Glutamatergic neuron (in vitro differentiated cells): Measurements from ENCODE around the gene ZNF618. TPM values are rescaled to one million over a fixed set of nuclear protein-coding genes. Genes with fewer than 3 reads are reported as not detected.

Experiments
- DNase-seq: peaks from one replicate; pipeline ENCODE4 v3.0.0; 2022
- H3K27ac Mint-ChIP-seq: one replicate; pipeline ENCODE4 v1.8.0; 2020; ENCODE audit warnings: mild to moderate bottlenecking, mixed read lengths, inconsistent platforms; ENCODE audit not compliant: unreplicated experiment
- H3K27me3 Mint-ChIP-seq: one replicate; pipeline ENCODE4 v1.8.0; 2020; ENCODE audit warnings: mild to moderate bottlenecking, moderate library complexity, mixed read lengths, inconsistent platforms; ENCODE audit not compliant: unreplicated experiment
- H3K36me3 Mint-ChIP-seq: one replicate; pipeline ENCODE4 v1.8.0; 2020; ENCODE audit warnings: mild to moderate bottlenecking, mixed read lengths, inconsistent platforms; ENCODE audit not compliant: unreplicated experiment
- H3K4me1 Mint-ChIP-seq: one replicate; pipeline ENCODE4 v1.8.0; 2020; ENCODE audit warnings: mild to moderate bottlenecking, low read depth, mixed read lengths, inconsistent platforms; ENCODE audit not compliant: unreplicated experiment
- H3K4me3 Mint-ChIP-seq: one replicate; pipeline ENCODE4 v1.8.0; 2020; ENCODE audit warnings: mild to moderate bottlenecking, mixed read lengths, inconsistent platforms; ENCODE audit not compliant: unreplicated experiment
- H3K9me3 Mint-ChIP-seq: one replicate; pipeline ENCODE4 v1.8.0; 2020; ENCODE audit warnings: mild to moderate bottlenecking, moderate library complexity, mixed read lengths, inconsistent platforms; ENCODE audit not compliant: unreplicated experiment
- CTCF ChIP-seq: fragments of 200-600 bp; sonication (generic); IDR thresholded peaks from one replicate; pipeline ENCODE4 v1.5.0; 2021; ENCODE audit not compliant: partially characterized antibody, unreplicated experiment
- total RNA-seq: library from RNA; stranded (reverse); fragmentation: NEBNext Ultra II Directional; extraction: Animal tissue kit (Norgen Biotek cat#: 25700); gene quantifications from one replicate; pipeline ENCODE4 v1.2.1, GENCODE V29; 2021; ENCODE audit not compliant: unreplicated experiment

The ZNF618 gene
- total RNA-seq, 1 donor from 2014 or later = 114 TPM

- H3K27me3 Mint-ChIP-seq = no peaks in the 10 kb centered on the region
These were observed 56.9 kb downstream of the ZNF618 start for GRCh38 chr9:113932906-113933584.

GRCh38 chr9:113933671-113934070 is 57.6 kb downstream of the ZNF618 start:
- TF ChIP-seq CTCF = no peak
- peaks cover 4% of the 10 kb centered on the region for H3K36me3 Mint-ChIP-seq
- DNase-seq = no peak
- peaks cover 11% of the 10 kb centered on the region for H3K4me1 Mint-ChIP-seq
- no peaks in the 10 kb centered on the region for H3K27me3 Mint-ChIP-seq
- no peak overlapping the region for H3K4me3 Mint-ChIP-seq
- H3K9me3 Mint-ChIP-seq = peaks cover under 1% of the 10 kb centered on the region
- no peak overlapping the region for H3K27ac Mint-ChIP-seq

More at GRCh38 chr9:113932906-113933584, 56.9 kb downstream of the ZNF618 start:
- no peaks in the 10 kb centered on the region for H3K9me3 Mint-ChIP-seq
- no peak for DNase-seq
- TF ChIP-seq CTCF = no peak
- no peak overlapping the region for H3K4me3 Mint-ChIP-seq
- H3K4me1 Mint-ChIP-seq = peaks cover 11% of the 10 kb centered on the region
- H3K36me3 Mint-ChIP-seq = peaks cover 7% of the 10 kb centered on the region
- no peak overlapping the region for H3K27ac Mint-ChIP-seq

GRCh38 chr9:113934167-113934828 is 58.2 kb downstream of the ZNF618 start:
- Mint-ChIP-seq H3K27me3 (no peaks in the 10 kb centered on the region), H3K9me3 (peaks cover 2% of the 10 kb centered on the region), H3K4me3 (no peak overlapping the region), H3K4me1 (peaks cover 11% of the 10 kb centered on the region), H3K27ac (no peak overlapping the region), H3K36me3 (peaks cover 4% of the 10 kb centered on the region)
- no peak for TF ChIP-seq CTCF
- no peak for DNase-seq

GRCh38 chr9:113934829-113935676 is 58.9 kb downstream of the ZNF618 start:
- TF ChIP-seq CTCF = no peak
- Mint-ChIP-seq H3K36me3 (no peaks in the 10 kb centered on the region), H3K9me3 (peaks cover 2% of the 10 kb centered on the region), H3K4me1 (peaks cover 11% of the 10 kb centered on the region), H3K27me3 (no peaks in the 10 kb centered on the region), H3K27ac (no peak overlapping the region), H3K4me3 (no peak overlapping the region)
- no peak for DNase-seq
